HCT116 (cell line): ENCODE results near the gene COL3A1. TPM values are rescaled to one million over a fixed set of nuclear protein-coding genes. Genes with fewer than 3 reads are reported as not detected.

Experiments used
- ATAC-seq: fragments of 200-7000 bp; cut with Tn5 transposase; 2 replicates; pipeline ENCODE4 v1.9.1; 2020; ENCODE audit warnings: mild to moderate bottlenecking, moderate library complexity
- BruUV-seq: library from RNA; stranded (reverse); fragments of 400-500 nt; replicated peaks from 2 replicates; lab custom pipeline; 2021; lab: Mats Ljungman, UMichigan
- CTCF ChIA-PET: fragments of 300-600 bp; sonication (Branson Sonifier 250); formaldehyde crosslinking; loops from one replicate; lab custom pipeline; 2021; ENCODE audit warnings: antibody characterized with exemption; lab: Charles Lee
- POLR2A ChIA-PET: fragments of 300-600, 350-600 bp; sonication (Branson Sonifier 250); formaldehyde crosslinking; loops from one replicate; lab custom pipeline; 2021; ENCODE audit warnings: antibody characterized with exemption; lab: Charles Lee
- RAD21 ChIA-PET, 2 experiments: fragments of 300-600 bp; sonication (Branson Sonifier 250); formaldehyde crosslinking; loops; one replicate each; lab custom pipeline; 2023; ENCODE audit warnings: low total read pairs in 2 of 2; ENCODE audit not compliant: uncharacterized antibody in 2 of 2, unreplicated experiment in 2 of 2, low non-redundant PET in 1 of 2; lab: Charles Lee
- DNase-seq: peaks from one replicate; pipeline ENCODE4 v3.0.0-alpha.2; 2010; ENCODE audit warnings: low read depth, low spot score
- H2AFZ ChIP-seq: fragments of 200-600 bp; shearing (Covaris generic), sonication (generic); 2 replicates; pipeline ENCODE4 v1.6.1; 2017; ENCODE audit warnings: low read depth, mixed run types, mixed read lengths, antibody characterized with exemption, low read length; ENCODE audit not compliant: poor library complexity, severe bottlenecking
- H3K27ac ChIP-seq: 2 replicates; pipeline ENCODE4 v1.5.1; 2012; ENCODE audit warnings: low read depth, low read length
- H3K27me3 ChIP-seq: fragments of 200-600 bp; sonication (generic); 2 replicates; pipeline ENCODE4 v1.6.1; 2016; ENCODE audit warnings: mixed run types, low read length, mixed read lengths; ENCODE audit not compliant: insufficient read depth
- H3K36me3 ChIP-seq, 2 experiments: fragments of 200-500 bp in 1 of 2; fragments of 200-600 bp in 1 of 2; sonication (Bioruptor generic) in 1 of 2; sonication (generic) in 1 of 2; 2 replicates each; pipeline versions ENCODE4 v1.5.1 to v1.6.1; 2014 to 2016; ENCODE audit warnings: low read length in 2 of 2, inconsistent platforms in 1 of 2, mixed read lengths in 1 of 2, mixed run types in 1 of 2; ENCODE audit not compliant: insufficient read depth in 2 of 2, control insufficient read depth in 1 of 2
- H3K4me1 ChIP-seq, 2 experiments: fragments of 200-600 bp in 1 of 2; sonication (generic) in 1 of 2; 2 replicates each; pipeline versions ENCODE4 v1.5.1 to v1.6.1; 2012 to 2017; ENCODE audit warnings: low read length in 2 of 2, inconsistent platforms in 1 of 2, mild to moderate bottlenecking in 1 of 2, mixed read lengths in 1 of 2, mixed run types in 1 of 2, moderate library complexity in 1 of 2; ENCODE audit not compliant: insufficient read depth in 2 of 2, control insufficient read depth in 1 of 2
- H3K4me2 ChIP-seq: fragments of 200-600 bp; sonication (generic); 2 replicates; pipeline ENCODE4 v1.6.1; 2017; ENCODE audit warnings: mixed run types, low read length, mixed read lengths
- H3K4me3 ChIP-seq, 2 experiments: fragments of 200-600 bp in 1 of 2; sonication (generic) in 1 of 2; replicated peaks in 1 of 2; 2 replicates each; pipeline ENCODE4 v1.5.1; 2011 to 2016; ENCODE audit warnings: low read length in 2 of 2, control low read depth in 1 of 2, low read depth in 1 of 2, mild to moderate bottlenecking in 1 of 2, mixed read lengths in 1 of 2, mixed run types in 1 of 2
- H3K79me2 ChIP-seq: fragments of 200-600 bp; sonication (generic); 2 replicates; pipeline ENCODE4 v1.6.1; 2017; ENCODE audit warnings: mild to moderate bottlenecking, mixed run types, low read length, moderate library complexity, mixed read lengths; ENCODE audit not compliant: insufficient read depth
- H3K9ac ChIP-seq: fragments of 200-600 bp; sonication (generic); 2 replicates; pipeline ENCODE4 v1.6.1; 2016; ENCODE audit warnings: low read length, mixed read lengths
- H3K9me2 ChIP-seq: fragments of 200-600 bp; sonication (generic), shearing (Covaris generic); 2 replicates; pipeline ENCODE4 v1.6.1; 2017; ENCODE audit warnings: mixed run types, mild to moderate bottlenecking, moderate library complexity; ENCODE audit not compliant: insufficient read depth
- H3K9me3 ChIP-seq, 2 experiments: fragments of 200-500 bp in 1 of 2; fragments of 200-600 bp in 1 of 2; sonication (Bioruptor generic) in 1 of 2; sonication (generic) in 1 of 2; 2 replicates each; pipeline ENCODE4 v1.6.1; 2014 to 2017; ENCODE audit warnings: low read length in 2 of 2, mixed read lengths in 2 of 2, inconsistent platforms in 1 of 2, low read depth in 1 of 2, mild to moderate bottlenecking in 1 of 2, mixed run types in 1 of 2, moderate library complexity in 1 of 2; ENCODE audit not compliant: control insufficient read depth in 1 of 2, insufficient read depth in 1 of 2
- H4K20me1 ChIP-seq: fragments of 200-600 bp; sonication (generic), shearing (Covaris generic); 2 replicates; pipeline ENCODE4 v1.6.1; 2017; ENCODE audit warnings: mixed run types, mild to moderate bottlenecking, moderate library complexity; ENCODE audit not compliant: insufficient read depth
- CBX3 ChIP-seq: IDR thresholded peaks from 2 replicates; pipeline ENCODE4 v1.6.1; 2012; ENCODE audit warnings: low read depth
- CTCF ChIP-seq, 3 experiments: fragments of 200-600 bp in 1 of 3; sonication (generic) in 1 of 3; IDR thresholded peaks in 2 of 3; conservative IDR thresholded peaks in 1 of 3; 2 replicates each; pipeline ENCODE4 v1.5.1; 2012 to 2017; ENCODE audit warnings: low read depth in 2 of 3, low read length in 2 of 3, antibody characterized with exemption in 1 of 3, borderline replicate concordance in 1 of 3, control low read depth in 1 of 3, mild to moderate bottlenecking in 1 of 3, mixed read lengths in 1 of 3, mixed run types in 1 of 3, moderate library complexity in 1 of 3; ENCODE audit not compliant: insufficient read depth in 1 of 3
- EGR1 ChIP-seq: IDR thresholded peaks from 2 replicates; pipeline ENCODE4 v1.6.1; 2012; ENCODE audit warnings: low read depth
- ELF1 ChIP-seq: IDR thresholded peaks from 2 replicates; pipeline ENCODE4 v1.6.1; 2012; ENCODE audit warnings: low read depth, borderline replicate concordance
- FOSL1 ChIP-seq: IDR thresholded peaks from 2 replicates; pipeline ENCODE4 v1.6.1; 2012; ENCODE audit warnings: low read depth
- MAX ChIP-seq: IDR thresholded peaks from 2 replicates; pipeline ENCODE4 v1.6.1; 2012
- SP1 ChIP-seq: IDR thresholded peaks from 2 replicates; pipeline ENCODE4 v1.6.1; 2012; ENCODE audit warnings: low read depth
- SRF ChIP-seq: IDR thresholded peaks from 2 replicates; pipeline ENCODE4 v1.6.1; 2012; ENCODE audit warnings: low read depth
- TCF7L2 ChIP-seq: IDR thresholded peaks from 2 replicates; pipeline ENCODE4 v1.7.0; 2011; ENCODE audit warnings: borderline replicate concordance, inconsistent platforms; ENCODE audit not compliant: insufficient read depth, insufficient read length; ENCODE audit errors: extremely low read depth
- ZFX ChIP-seq: fragments of 450-650 bp; IDR thresholded peaks from 2 replicates; pipeline ENCODE4 v1.6.1; 2017
- ZNF274 ChIP-seq: fragments of 200-500 bp; sonication (Bioruptor generic); IDR thresholded peaks from 2 replicates; pipeline ENCODE4 v1.6.1; 2014; ENCODE audit warnings: mild to moderate bottlenecking, low read depth, low read length, inconsistent platforms
- intact Hi-C: fragments of 100-400 bp; cut with micrococcal nuclease; formaldehyde crosslinking; loops from 2 replicates; pipeline ENCODE4 v1.10.0; 2022
- total RNA-seq: library from RNA; stranded (reverse); gene quantifications from one replicate; pipeline ENCODE4 v1.2.1, GENCODE V29; 2021; ENCODE audit not compliant: unreplicated experiment

Gene COL3A1
- total RNA-seq, 1 experiment from 2014 or later: 1.0 TPM

GRCh38 chr2:189022053-189022481, 47.9 kb downstream of the COL3A1 start:
- no peak overlapping the region for H3K9ac ChIP-seq
- no peaks in the 10 kb centered on the region for H3K27me3 ChIP-seq
- TF ChIP-seq FOSL1 (no peak), SRF (no peak), SP1 (no peak), TCF7L2 (no peak), CTCF (IDR thresholded peaks at IDR 0.05 in 2 of 3, conservative IDR thresholded peaks at IDR 0.05 in 1 of 3; ENCODE audit: borderline replicate concordance in 1 of 3, insufficient read depth in 1 of 3, low read depth in 2 of 3, low read length in 2 of 3) (no peak)
- no peaks in the 10 kb centered on the region for H3K4me1 ChIP-seq
- no peaks in the 10 kb centered on the region for H3K79me2 ChIP-seq
- ATAC-seq (no peak), DNase-seq (no peak)
- H3K4me2 ChIP-seq: no peak overlapping the region
- no peak overlapping the region for H3K4me3 ChIP-seq
- H3K9me2 ChIP-seq: no peaks in the 10 kb centered on the region; the same call in 1 of the 2 replicates
- no peaks in the 10 kb centered on the region for H4K20me1 ChIP-seq
- intact Hi-C loops: no loop called here
- ChIA-PET CTCF (no interaction called here), POLR2A (no interaction called here), RAD21 (no interaction called here)
- no peaks in the 10 kb centered on the region for H3K36me3 ChIP-seq
- H2AFZ ChIP-seq: no peak overlapping the region
- H3K9me3 ChIP-seq: no peaks in the 10 kb centered on the region
- BruUV-seq: no TSS peak
- no peak overlapping the region for H3K27ac ChIP-seq

DNA sequence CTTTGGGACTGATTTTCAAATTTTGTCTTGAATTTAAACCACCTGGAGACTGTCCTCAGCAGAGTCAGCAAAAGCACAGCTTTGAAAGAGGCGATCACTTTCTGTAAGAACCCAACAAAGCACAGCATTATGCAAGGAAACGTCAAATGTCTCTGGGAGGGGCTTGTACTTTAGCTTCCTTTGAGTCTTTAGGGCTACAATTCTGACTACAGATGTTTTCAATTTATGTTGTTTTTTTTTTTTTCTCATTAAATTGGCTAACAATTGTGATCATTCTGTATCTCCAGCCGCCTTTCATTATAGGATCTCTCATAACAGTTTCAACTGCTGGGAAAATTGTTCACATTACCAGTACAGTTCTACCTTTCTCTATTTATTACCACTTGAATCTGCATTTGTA, 48.3 kb downstream of the COL3A1 start:
- Histone ChIP-seq H2AFZ (no peak overlapping the region), H3K4me3 (no peak overlapping the region), H3K27me3 (no peaks in the 10 kb centered on the region), H3K9me3 (no peaks in the 10 kb centered on the region), H4K20me1 (no peaks in the 10 kb centered on the region)
- POLR2A ChIA-PET: no interaction called here
- intact Hi-C loops: no loop called here
- no TSS peak for BruUV-seq
- CTCF ChIA-PET: no interaction called here
- TF ChIP-seq MAX: no peak
- no peak for TF ChIP-seq ZFX
- TF ChIP-seq ELF1: no peak
- TF ChIP-seq FOSL1: no peak
- TF ChIP-seq ZNF274: no peak
- no peak for TF ChIP-seq EGR1
- no peak for TF ChIP-seq CBX3
- TF ChIP-seq, all 23 proteins: peak for 0
- DNase-seq: no peak
- Histone ChIP-seq H3K79me2 (no peaks in the 10 kb centered on the region), H3K36me3 (no peaks in the 10 kb centered on the region), H3K9me2 (no peaks in the 10 kb centered on the region; the same call in 1 of the 2 replicates), H3K27ac (no peak overlapping the region), H3K4me2 (no peak overlapping the region), H3K4me1 (no peaks in the 10 kb centered on the region), H3K9ac (no peak overlapping the region)
- RAD21 ChIA-PET: no interaction called here
- ATAC-seq: no peak
